IMR-90 (cell line): ENCODE data around the gene CSRP1. TPM values are rescaled to one million over a fixed set of nuclear protein-coding genes. Genes with fewer than 3 reads are reported as not detected.
A peak's percentile ranks its signal among the peaks of the same experiment; 100 is the strongest.

ENCODE experiments used
- ATAC-seq: fragments of 200-7000 bp; cut with Tn5 transposase; 2 replicates; pipeline ENCODE4 v1.9.1; 2020; ENCODE audit warnings: low read depth, mild to moderate bottlenecking, moderate library complexity
- BruUV-seq: library from RNA; stranded (reverse); fragments of 400-500 nt; replicated peaks from 2 replicates; lab custom pipeline; 2021; lab: Mats Ljungman, UMichigan
- CTCF ChIA-PET: fragments of 300-600 bp; formaldehyde crosslinking; extraction: SDS; loops from one replicate; lab custom pipeline; 2021; ENCODE audit warnings: antibody characterized with exemption; lab: Yijun Ruan, JAX
- POLR2A ChIA-PET: fragments of 300-600 bp; sonication (Branson Sonifier 250); formaldehyde crosslinking; loops from one replicate; lab custom pipeline; 2022; ENCODE audit warnings: antibody characterized with exemption; ENCODE audit not compliant: unreplicated experiment; lab: Charles Lee
- DNase-seq: peaks from one replicate; pipeline ENCODE4 v3.0.0; 2013
- H2AFZ ChIP-seq: replicated peaks from 2 replicates; pipeline ENCODE3; 2013; ENCODE audit warnings: low read length, mild to moderate bottlenecking; ENCODE audit not compliant: poor library complexity
- H2AK5ac ChIP-seq: 2 replicates; pipeline ENCODE4 v1.6.1; 2013; ENCODE audit warnings: low read depth, low read length, inconsistent platforms
- H2AK9ac ChIP-seq: replicated peaks from 2 replicates; pipeline ENCODE3; 2013; ENCODE audit warnings: mild to moderate bottlenecking, low read depth, low read length, moderate library complexity; ENCODE audit not compliant: poor library complexity
- H2BK120ac ChIP-seq: 2 replicates; pipeline ENCODE4 v1.6.1; 2013; ENCODE audit warnings: low read depth, low read length, inconsistent platforms
- H2BK15ac ChIP-seq: 3 replicates; pipeline ENCODE4 v1.6.1; 2013; ENCODE audit warnings: low read depth, low read length, inconsistent platforms
- H2BK20ac ChIP-seq: 2 replicates; pipeline ENCODE4 v1.6.1; 2013; ENCODE audit warnings: low read depth, mild to moderate bottlenecking, inconsistent platforms, low read length, moderate library complexity
- H2BK5ac ChIP-seq: 2 replicates; pipeline ENCODE4 v1.6.1; 2013; ENCODE audit warnings: mild to moderate bottlenecking, low read depth, low read length, inconsistent platforms; ENCODE audit not compliant: poor library complexity, severe bottlenecking
- H3K14ac ChIP-seq: replicated peaks from 2 replicates; pipeline ENCODE4 v1.6.1; 2013; ENCODE audit warnings: low read depth, low read length, inconsistent platforms
- H3K18ac ChIP-seq: 2 replicates; pipeline ENCODE4 v1.6.1; 2013; ENCODE audit warnings: low read depth, low read length, control low read depth
- H3K23ac ChIP-seq: 2 replicates; pipeline ENCODE4 v1.6.1; 2013; ENCODE audit warnings: low read depth, low read length, inconsistent platforms
- H3K27ac ChIP-seq: 2 replicates; pipeline ENCODE4 v1.5.1; 2013; ENCODE audit warnings: mild to moderate bottlenecking, control low read depth, low read length; ENCODE audit not compliant: insufficient read depth
- H3K27me3 ChIP-seq: 2 replicates; pipeline ENCODE4 v1.6.1; 2013; ENCODE audit warnings: low read length; ENCODE audit not compliant: control insufficient read depth, insufficient read depth
- H3K36me3 ChIP-seq: 2 replicates; pipeline ENCODE4 v1.6.1; 2013; ENCODE audit warnings: low read length, mixed read lengths; ENCODE audit not compliant: control insufficient read depth, insufficient read depth
- H3K4ac ChIP-seq: 2 replicates; pipeline ENCODE4 v1.6.1; 2013; ENCODE audit warnings: low read depth, low read length, inconsistent platforms
- H3K4me1 ChIP-seq: 2 replicates; pipeline ENCODE4 v1.6.1; 2013; ENCODE audit warnings: low read length, mixed read lengths; ENCODE audit not compliant: control insufficient read depth, insufficient read depth
- H3K4me2 ChIP-seq: 2 replicates; pipeline ENCODE4 v1.6.1; 2013; ENCODE audit warnings: low read depth, mild to moderate bottlenecking, control low read depth, low read length, moderate library complexity
- H3K4me3 ChIP-seq: 2 replicates; pipeline ENCODE4 v1.5.1; 2013; ENCODE audit warnings: low read depth, mild to moderate bottlenecking, control low read depth, low read length, moderate library complexity; ENCODE audit not compliant: insufficient read depth
- H3K56ac ChIP-seq: 2 replicates; pipeline ENCODE4 v1.6.1; 2013; ENCODE audit warnings: low read length, inconsistent platforms; ENCODE audit not compliant: insufficient read depth; ENCODE audit errors: extremely low read depth
- H3K79me1 ChIP-seq, 2 experiments: 2 replicates each; pipeline ENCODE4 v1.6.1; 2013; ENCODE audit warnings: low read length in 2 of 2, inconsistent platforms in 1 of 2, low read depth in 1 of 2
- H3K9ac ChIP-seq: 2 replicates; pipeline ENCODE4 v1.6.1; 2013; ENCODE audit warnings: low read depth, low read length, control low read depth
- H3K9me1 ChIP-seq: 2 replicates; pipeline ENCODE4 v1.6.1; 2013; ENCODE audit warnings: low read length, inconsistent platforms; ENCODE audit not compliant: insufficient read depth
- H3K9me3 ChIP-seq: 2 replicates; pipeline ENCODE4 v1.6.1; 2013; ENCODE audit warnings: low read length; ENCODE audit not compliant: control insufficient read depth, insufficient read depth
- H4K20me1 ChIP-seq: 2 replicates; pipeline ENCODE4 v1.6.1; 2013; ENCODE audit warnings: low read length, inconsistent platforms; ENCODE audit not compliant: insufficient read depth
- H4K5ac ChIP-seq: 2 replicates; pipeline ENCODE4 v1.6.1; 2013; ENCODE audit warnings: mild to moderate bottlenecking, low read depth, low read length, control low read depth
- H4K8ac ChIP-seq, 2 experiments: 2 replicates each; pipeline ENCODE4 v1.6.1; 2013; ENCODE audit warnings: low read depth in 2 of 2, low read length in 2 of 2, control low read depth in 1 of 2, inconsistent platforms in 1 of 2
- H4K91ac ChIP-seq: 2 replicates; pipeline ENCODE4 v1.6.1; 2013; ENCODE audit warnings: low read depth, low read length, inconsistent platforms; ENCODE audit not compliant: insufficient read depth
- WGBS, 2 experiments: methylation state at CpG; one replicate each; pipeline versions ENCODE4 v1.1.5 to v1.1.7; 2013; ENCODE audit warnings: missing lambda C conversion rate in 2 of 2; ENCODE audit not compliant: insufficient read length in 1 of 2; ENCODE audit errors: extremely low coverage in 2 of 2; 5-methylcytosine and 5-hydroxymethylcytosine counted together
- dilution Hi-C: fragments of 300-500 bp; cut with HindIII; formaldehyde crosslinking; loops from one replicate; pipeline ENCODE4 v1.14.3; 2018; ENCODE audit warnings: low sequenced_read_pairs; ENCODE audit not compliant: unreplicated experiment
- in situ Hi-C: fragments of 300-500 bp; cut with MboI; formaldehyde crosslinking; loops from 3 replicates; pipeline ENCODE4 v1.14.3; 2019; ENCODE audit warnings: low sequenced_read_pairs, inconsistent platforms, mixed read lengths
- intact Hi-C: fragments of 100-400 bp; cut with micrococcal nuclease; formaldehyde crosslinking; loops from 2 replicates; pipeline ENCODE4 v1.10.0; 2022
- polyA plus RNA-seq, 3 experiments: library from polyadenylated mRNA; depleted of rRNA; stranded (reverse); fragments of >200 nt; gene quantifications; 2 replicates each; pipeline ENCODE4 v1.2.3, GENCODE V29; 2012; ENCODE audit warnings: low replicate concordance in 1 of 3
- total RNA-seq: library from RNA; depleted of rRNA; stranded (reverse); fragments of >200 nt; gene quantifications from 2 replicates; pipeline ENCODE4 v1.2.3, GENCODE V29; 2012
- TF ChIP-seq, protein P1 (sequence below): conservative IDR thresholded peaks from 2 replicates; pipeline ENCODE4 v1.5.1; 2012; ENCODE audit warnings: mild to moderate bottlenecking, low read depth, low read length, improper control_type of control experiment
- TF ChIP-seq, protein P2 (sequence below): fragments of 150-350 bp; IDR thresholded peaks from 2 replicates; pipeline ENCODE4 v1.6.1; 2016; ENCODE audit warnings: low read depth, mild to moderate bottlenecking, low read length, moderate library complexity, borderline replicate concordance
- TF ChIP-seq, protein P3 (sequence below): fragments of 150-350 bp; IDR thresholded peaks from 2 replicates; pipeline ENCODE4 v1.6.1; 2017; ENCODE audit warnings: mild to moderate bottlenecking, antibody characterized with exemption, low read length, low read depth

CSRP1 gene
- total and polyA plus RNA-seq, 2 of the 4 experiments (the other 2 are of a cell fraction): 1,037 to 1,498 TPM

DNA sequence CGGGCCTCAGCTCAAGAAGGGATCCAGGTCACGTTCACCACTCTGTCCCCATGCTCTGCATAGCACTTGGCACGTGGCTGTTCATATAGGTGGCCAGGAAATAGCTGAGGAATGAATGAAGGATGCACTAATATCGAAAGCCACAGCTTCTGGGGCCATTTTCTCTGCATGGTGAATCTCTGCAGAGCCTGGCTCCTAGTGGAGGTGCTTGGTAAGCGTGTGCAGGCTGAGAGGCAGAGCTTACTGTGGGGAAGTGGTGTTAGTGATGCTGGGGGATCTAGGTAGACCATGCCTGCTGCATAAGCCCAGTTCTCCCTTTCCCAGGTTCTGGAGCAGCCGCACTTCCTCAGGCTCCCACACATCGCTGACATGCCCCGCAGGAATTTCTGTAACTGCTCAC is 8.3 kb downstream of the CSRP1 start:
- Histone ChIP-seq H3K27me3 (no peaks in the 10 kb centered on the region), H3K36me3 (peaks cover 57% of the 10 kb centered on the region)

More for the DNA sequence above, 8.3 kb downstream of the CSRP1 start:
- Histone ChIP-seq H3K18ac (no peak overlapping the region), H2AK5ac (peak overlapping the region; percentile 72), H3K23ac (0 out of 2 replicates have a peak overlapping the region, but pooled peaks have one; percentile 0), H4K5ac (no peak overlapping the region), H2AFZ (no peak overlapping the region), H4K8ac (peak overlapping the region in 1 of 2 experiments; percentile 20; a peak in 2 of 4 replicates), H2BK5ac (peak overlapping the region; percentile 25), H4K20me1 (peaks cover 83% of the 10 kb centered on the region), H3K9ac (no peak overlapping the region), H3K4me2 (no peak overlapping the region), H3K4me1 (peaks cover 67% of the 10 kb centered on the region), H2AK9ac (no peak overlapping the region), H3K4me3 (no peak overlapping the region), H3K27ac (peak overlapping the region; percentile 48), H2BK15ac (0 out of 3 replicates have a peak overlapping the region, but pooled peaks have one; percentile 4), H3K4ac (peak overlapping the region; percentile 61), H3K14ac (peak overlapping the region; percentile 48; the same call in 1 of the 2 replicates), H3K79me1 (peaks cover 13 to 83% of the 10 kb centered on the region in 2 experiments; a peak in 3 of 4 replicates), H3K9me3 (no peaks in the 10 kb centered on the region), H2BK20ac (no peak overlapping the region), H4K91ac (no peak overlapping the region), H3K56ac (no peak overlapping the region), H3K9me1 (peaks cover 71% of the 10 kb centered on the region), H2BK120ac (no peak overlapping the region)
- dilution Hi-C loops (no loop called here), intact Hi-C loops (no loop called here), in situ Hi-C loops (no loop called here)
- ChIA-PET POLR2A (interaction anchor here (0.6 kb wide), 1 partner anchor 1374 kb away, joined by 5 read pairs; no protein-coding TSS in a partner anchor), CTCF (no interaction called here)
- no peak for DNase-seq
- BruUV-seq: no TSS peak
- WGBS, 2 experiments: 88% methylated on average over 6 of the region's 8 CpGs; no CpG with 5 or more reads in 1 of the 2 experiments
- TF ChIP-seq, protein P1, sequence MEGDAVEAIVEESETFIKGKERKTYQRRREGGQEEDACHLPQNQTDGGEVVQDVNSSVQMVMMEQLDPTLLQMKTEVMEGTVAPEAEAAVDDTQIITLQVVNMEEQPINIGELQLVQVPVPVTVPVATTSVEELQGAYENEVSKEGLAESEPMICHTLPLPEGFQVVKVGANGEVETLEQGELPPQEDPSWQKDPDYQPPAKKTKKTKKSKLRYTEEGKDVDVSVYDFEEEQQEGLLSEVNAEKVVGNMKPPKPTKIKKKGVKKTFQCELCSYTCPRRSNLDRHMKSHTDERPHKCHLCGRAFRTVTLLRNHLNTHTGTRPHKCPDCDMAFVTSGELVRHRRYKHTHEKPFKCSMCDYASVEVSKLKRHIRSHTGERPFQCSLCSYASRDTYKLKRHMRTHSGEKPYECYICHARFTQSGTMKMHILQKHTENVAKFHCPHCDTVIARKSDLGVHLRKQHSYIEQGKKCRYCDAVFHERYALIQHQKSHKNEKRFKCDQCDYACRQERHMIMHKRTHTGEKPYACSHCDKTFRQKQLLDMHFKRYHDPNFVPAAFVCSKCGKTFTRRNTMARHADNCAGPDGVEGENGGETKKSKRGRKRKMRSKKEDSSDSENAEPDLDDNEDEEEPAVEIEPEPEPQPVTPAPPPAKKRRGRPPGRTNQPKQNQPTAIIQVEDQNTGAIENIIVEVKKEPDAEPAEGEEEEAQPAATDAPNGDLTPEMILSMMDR: no peak
- TF ChIP-seq, protein P2, sequence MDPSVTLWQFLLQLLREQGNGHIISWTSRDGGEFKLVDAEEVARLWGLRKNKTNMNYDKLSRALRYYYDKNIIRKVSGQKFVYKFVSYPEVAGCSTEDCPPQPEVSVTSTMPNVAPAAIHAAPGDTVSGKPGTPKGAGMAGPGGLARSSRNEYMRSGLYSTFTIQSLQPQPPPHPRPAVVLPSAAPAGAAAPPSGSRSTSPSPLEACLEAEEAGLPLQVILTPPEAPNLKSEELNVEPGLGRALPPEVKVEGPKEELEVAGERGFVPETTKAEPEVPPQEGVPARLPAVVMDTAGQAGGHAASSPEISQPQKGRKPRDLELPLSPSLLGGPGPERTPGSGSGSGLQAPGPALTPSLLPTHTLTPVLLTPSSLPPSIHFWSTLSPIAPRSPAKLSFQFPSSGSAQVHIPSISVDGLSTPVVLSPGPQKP: no peak
- TF ChIP-seq, protein P3, sequence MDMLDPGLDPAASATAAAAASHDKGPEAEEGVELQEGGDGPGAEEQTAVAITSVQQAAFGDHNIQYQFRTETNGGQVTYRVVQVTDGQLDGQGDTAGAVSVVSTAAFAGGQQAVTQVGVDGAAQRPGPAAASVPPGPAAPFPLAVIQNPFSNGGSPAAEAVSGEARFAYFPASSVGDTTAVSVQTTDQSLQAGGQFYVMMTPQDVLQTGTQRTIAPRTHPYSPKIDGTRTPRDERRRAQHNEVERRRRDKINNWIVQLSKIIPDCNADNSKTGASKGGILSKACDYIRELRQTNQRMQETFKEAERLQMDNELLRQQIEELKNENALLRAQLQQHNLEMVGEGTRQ: no peak
- ATAC-seq: no peak
